Subcutaneous adipose tissue (tissue), 4 donors: Measurements from ENCODE around the gene ACADM. TPM values are rescaled to one million over a fixed set of nuclear protein-coding genes. Genes with fewer than 3 reads are reported as not detected.

Experiments used
- CTCF ChIP-seq: fragments of 450-650 bp; IDR thresholded peaks from one replicate; pipeline ENCODE4 v1.5.1; 2016; ENCODE audit warnings: low read depth, mild to moderate bottlenecking, control low read depth, antibody characterized with exemption, moderate library complexity
- total RNA-seq, 4 donors: library from RNA; depleted of rRNA; stranded (reverse); fragments of >200 nt; gene quantifications; one replicate each; pipeline ENCODE4 v1.1.0, GENCODE V29; 2016

ACADM gene
- total RNA-seq, 4 donors from 2014 or later = 52.2 to 72.9 (median 60.0) TPM

DNA sequence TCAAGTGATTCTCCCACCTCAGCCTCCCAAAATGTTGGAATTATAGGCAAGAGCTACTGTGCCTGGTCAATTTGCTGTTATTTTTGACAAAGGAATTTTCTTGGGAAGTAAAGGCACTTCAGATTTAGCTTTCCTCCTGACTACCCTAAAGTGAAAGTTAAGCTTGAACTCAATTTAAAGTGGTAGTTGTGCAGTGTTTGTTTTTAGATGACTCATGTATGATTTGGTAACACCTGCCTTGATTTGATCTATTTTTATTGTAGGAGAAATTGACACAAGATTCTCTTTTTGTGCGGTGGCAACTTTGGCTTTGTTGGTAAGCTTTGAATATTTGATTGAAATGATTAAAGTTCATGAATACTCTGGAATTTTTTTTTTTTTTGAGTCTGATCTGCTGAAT, 66.5 kb downstream of the ACADM start:
- TF ChIP-seq CTCF = no peak

- no peak for TF ChIP-seq CTCF
These were observed 67.6 kb downstream of the ACADM start for GRCh38 chr1:75792091-75792490.

GRCh38 chr1:75794382-75794781, 69.9 kb downstream of the ACADM start:
- no peak for TF ChIP-seq CTCF

DNA sequence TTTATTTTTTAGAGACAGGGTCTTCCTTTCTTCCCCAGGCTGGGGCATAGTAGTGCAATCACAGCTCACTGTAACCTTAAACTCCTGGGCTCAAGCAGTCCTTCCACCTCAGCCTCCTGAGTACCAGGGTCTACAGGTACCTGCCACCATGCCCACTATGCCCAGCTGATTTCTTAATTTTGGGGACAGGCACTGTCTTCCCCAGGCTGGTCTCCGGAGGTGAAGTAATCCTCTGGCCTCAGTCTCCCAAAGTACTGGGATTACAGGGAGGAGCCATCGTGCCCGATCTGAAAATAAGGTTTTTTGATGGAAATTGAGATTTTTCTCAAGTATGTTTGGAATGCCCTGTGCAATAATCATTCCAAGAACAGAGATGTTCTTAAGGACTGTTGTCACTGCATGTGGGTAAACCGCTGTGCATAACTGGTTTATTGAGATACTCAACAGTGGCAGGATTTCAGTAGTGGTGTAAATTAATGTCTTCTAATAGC, 71.2 kb downstream of the ACADM start:
- TF ChIP-seq CTCF = no peak

GRCh38 chr1:75796376-75797272, 72.1 kb downstream of the ACADM start, which contains the start of gene MSH4:
Gene MSH4, plus strand, starts transcription at chr1:75796882. Its CDS starts 104 bp downstream, at chr1:75796986.
- TF ChIP-seq CTCF = no peak

DNA sequence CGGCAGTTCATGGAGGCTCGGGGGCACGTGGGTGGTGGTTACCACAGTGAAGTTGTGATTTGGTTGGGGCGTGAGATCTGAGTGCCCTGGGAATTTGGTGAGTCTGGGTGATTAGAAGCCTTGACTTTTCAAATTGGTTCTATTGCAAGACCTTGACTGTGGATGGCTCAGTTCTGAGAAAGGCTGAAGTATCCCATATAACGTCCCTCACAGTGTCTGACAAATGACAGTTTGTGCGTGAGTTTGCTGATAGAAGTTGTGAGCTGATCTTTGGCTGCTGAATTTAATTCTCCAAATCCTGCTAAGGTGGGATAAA, 72.7 kb downstream of the ACADM start:
- TF ChIP-seq CTCF = no peak

GRCh38 chr1:75797606-75798216, 73.2 kb downstream of the ACADM start:
- no peak for TF ChIP-seq CTCF
